22Rv1 (cell line): ENCODE data around the gene SYNGR3.

Experiments used
- CTCF ChIP-seq: fragments of 450-650 bp; IDR thresholded peaks from 2 replicates; pipeline ENCODE4 v1.5.1; 2017; ENCODE audit warnings: mild to moderate bottlenecking
- ZFX ChIP-seq: fragments of 450-650 bp; IDR thresholded peaks from 2 replicates; pipeline ENCODE4 v1.6.1; 2017; ENCODE audit warnings: antibody characterized with exemption, borderline replicate concordance

- TF ChIP-seq CTCF = no peak
- no peak for TF ChIP-seq ZFX
Observed at GRCh38 chr16:1977875-1978268, 11.9 kb upstream of the SYNGR3 start.
